HepG2 (cell line): ENCODE results near the gene NDOR1. TPM values are rescaled to one million over a fixed set of nuclear protein-coding genes. Genes with fewer than 3 reads are reported as not detected.
A peak's percentile ranks its signal among the peaks of the same experiment; 100 is the strongest.

Experiments
- ATAC-seq: fragments of 200-7000 bp; cut with Tn5 transposase; 3 replicates; pipeline ENCODE4 v1.9.1; 2020; ENCODE audit warnings: mild to moderate bottlenecking, moderate library complexity
- BruUV-seq: library from RNA; stranded (reverse); fragments of 400-500 nt; replicated peaks from 2 replicates; lab custom pipeline; 2021; lab: Mats Ljungman, UMichigan
- CTCF ChIA-PET: fragments of 300-600 bp; formaldehyde crosslinking; extraction: SDS; loops from one replicate; lab custom pipeline; 2021; ENCODE audit warnings: low total read pairs, inconsistent platforms, low intra/inter-chr PET ratio; lab: Yijun Ruan, JAX
- POLR2A ChIA-PET: fragments of 350-600 bp; sonication (Branson Sonifier 250); formaldehyde crosslinking; loops from one replicate; lab custom pipeline; 2020; ENCODE audit warnings: antibody characterized with exemption, inconsistent platforms; lab: Yijun Ruan, JAX
- DNase-seq: peaks from one replicate; pipeline ENCODE4 v3.0.0-alpha.2; 2015; ENCODE audit warnings: low spot score
- FAIRE-seq: peaks from 3 replicates; lab custom pipeline; 2011; peaks lifted over from hg19 to GRCh38; lab: Jason Lieb, UNC
- H2AFZ ChIP-seq: one replicate; pipeline ENCODE4 v1.6.1; 2011; ENCODE audit warnings: low read length, inconsistent platforms
- H3K27ac ChIP-seq: fragments of 300-600 bp; 3 replicates; pipeline ENCODE4 v1.8.0; 2011; ENCODE audit warnings: mixed run types, mild to moderate bottlenecking, mixed read lengths, low read length, inconsistent platforms; ENCODE audit not compliant: insufficient read depth; ENCODE audit errors: extremely low read length
- H3K27me3 ChIP-seq, 2 experiments: fragments of 200-600 bp in 1 of 2; 2 replicates in 1 of 2; 3 replicates in 1 of 2; pipeline versions ENCODE4 v1.6.0 to v1.8.0; 2011; ENCODE audit warnings: low read length in 2 of 2, mild to moderate bottlenecking in 2 of 2, moderate library complexity in 2 of 2, inconsistent platforms in 1 of 2; ENCODE audit not compliant: insufficient read depth in 2 of 2, control insufficient read depth in 1 of 2
- H3K36me3 ChIP-seq, 2 experiments: fragments of 200-600 bp in 1 of 2; replicated peaks in 1 of 2; 2 replicates in 1 of 2; 3 replicates in 1 of 2; pipeline versions ENCODE4 v1.5.1 to v1.8.0; 2011; ENCODE audit warnings: low read length in 2 of 2, inconsistent platforms in 1 of 2; ENCODE audit not compliant: insufficient read depth in 2 of 2, control insufficient read depth in 1 of 2
- H3K4me1 ChIP-seq: 2 replicates; pipeline ENCODE4 v1.5.1; 2012; ENCODE audit warnings: low read length, inconsistent platforms; ENCODE audit not compliant: insufficient read depth
- H3K4me2 ChIP-seq: 2 replicates; pipeline ENCODE4 v1.6.0; 2011; ENCODE audit warnings: low read depth, low read length, inconsistent platforms
- H3K4me3 ChIP-seq, 3 experiments: fragments of 200-600 bp in 1 of 3; sonication (generic), shearing (Covaris generic) in 1 of 3; replicated peaks in 1 of 3; 2 replicates each; pipeline ENCODE4 v1.5.1; 2011 to 2016; ENCODE audit warnings: low read length in 3 of 3, inconsistent platforms in 2 of 3, low read depth in 2 of 3, mild to moderate bottlenecking in 2 of 3, control low read depth in 1 of 3, mixed read lengths in 1 of 3; ENCODE audit not compliant: insufficient read depth in 1 of 3
- H3K79me2 ChIP-seq: one replicate; pipeline ENCODE4 v1.6.1; 2011; ENCODE audit warnings: low read length, inconsistent platforms; ENCODE audit not compliant: insufficient read depth
- H3K9ac ChIP-seq: 2 replicates; pipeline ENCODE4 v1.6.0; 2011; ENCODE audit warnings: mild to moderate bottlenecking, low read depth, low read length, inconsistent platforms; ENCODE audit not compliant: insufficient read depth
- H3K9me3 ChIP-seq: 2 replicates; pipeline ENCODE4 v1.5.1; 2012; ENCODE audit warnings: mild to moderate bottlenecking, low read length
- H4K20me1 ChIP-seq: 2 replicates; pipeline ENCODE4 v1.6.0; 2011; ENCODE audit warnings: inconsistent platforms, mild to moderate bottlenecking, low read length, moderate library complexity; ENCODE audit not compliant: insufficient read depth
- AKNA ChIP-seq: sonication (generic); formaldehyde crosslinking; IDR thresholded peaks from 2 replicates; pipeline ENCODE4 v1.4.0; 2020; ENCODE audit warnings: missing genetic modification reagents, borderline replicate concordance
- EED ChIP-seq: sonication (generic); formaldehyde crosslinking; IDR thresholded peaks from 2 replicates; pipeline ENCODE4 v1.5.0; 2020; ENCODE audit warnings: mild to moderate bottlenecking, missing genetic modification reagents
- MTF2 ChIP-seq: sonication (generic); formaldehyde crosslinking; IDR thresholded peaks from 2 replicates; pipeline ENCODE4 v1.5.0; 2020; ENCODE audit warnings: missing genetic modification reagents, borderline replicate concordance
- PHF21A ChIP-seq: sonication (generic); formaldehyde crosslinking; IDR thresholded peaks from 2 replicates; pipeline ENCODE4 v1.5.0; 2020; ENCODE audit warnings: mild to moderate bottlenecking, missing genetic modification reagents
- POLR2AphosphoS2 ChIP-seq: IDR thresholded peaks from 2 replicates; pipeline ENCODE4 v1.6.1; 2011; ENCODE audit warnings: low read depth, low read length, improper control_type of control experiment
- SNAPC2 ChIP-seq: sonication (generic); formaldehyde crosslinking; IDR thresholded peaks from 2 replicates; pipeline ENCODE4 v1.8.1; 2022; ENCODE audit warnings: mild to moderate bottlenecking, missing genetic modification reagents
- ZNF207 ChIP-seq: fragments of 450-650 bp; IDR thresholded peaks from 2 replicates; pipeline ENCODE4 v1.6.1; 2016; ENCODE audit warnings: antibody characterized with exemption, borderline replicate concordance
- WGBS: methylation state at CpG from one replicate; pipeline ENCODE4 v1.1.6; 2017; ENCODE audit warnings: low lambda C conversion rate; 5-methylcytosine and 5-hydroxymethylcytosine counted together
- in situ Hi-C: cut with HindIII; loops from 2 replicates; pipeline ENCODE4 v1.10.0; 2017; ENCODE audit warnings: low pct_unique_long_range_greater_than_20kb; ENCODE audit not compliant: extremely low pct_ligation_motif_present
- intact Hi-C: fragments of 100-400 bp; cut with micrococcal nuclease; formaldehyde crosslinking; loops from one replicate; pipeline ENCODE4 v1.10.0; 2022; ENCODE audit not compliant: unreplicated experiment
- polyA plus RNA-seq, 8 experiments: library from polyadenylated mRNA; depleted of rRNA in 3 of 8; stranded (reverse) in 7 of 8; unstranded in 1 of 8; fragments of >200 nt; fragmentation: Illumina TruSeq in 4 of 8; extraction: Trizol in 4 of 8; gene quantifications; 2 replicates each; pipeline versions ENCODE4 v1.2.1 to v1.2.3, GENCODE V29; 2011 to 2016; ENCODE audit warnings: low read depth in 4 of 8, missing spikeins in 1 of 8, mixed read lengths in 1 of 8; ENCODE audit not compliant: insufficient read depth in 1 of 8
- total RNA-seq, 5 experiments: library from RNA; depleted of rRNA; stranded (reverse); fragments of >200 nt; fragmentation: Illumina TruSeq; extraction: Trizol; gene quantifications; 2 replicates each; pipeline ENCODE4 v1.2.3, GENCODE V29; 2016; ENCODE audit warnings: low read depth in 1 of 5
- TF ChIP-seq, protein P1 (sequence below): sonication (generic); IDR thresholded peaks from 2 replicates; pipeline ENCODE4 v1.6.1; 2016; ENCODE audit warnings: low read depth, borderline replicate concordance

Gene NDOR1
- total and polyA plus RNA-seq, 2 of the 13 experiments (the other 11 are each of a cell fraction or from before 2014, with no cell fraction given) = 3.6 to 8.7 TPM

- intact Hi-C loops = no loop called here
- CTCF ChIA-PET = no interaction called here
- no peak for FAIRE-seq
- no peak for ATAC-seq
- no TSS peak for BruUV-seq
- no peak for DNase-seq
- Histone ChIP-seq H3K79me2 (no peaks in the 10 kb centered on the region), H3K36me3 (no peaks in the 10 kb centered on the region), H3K4me1 (no peaks in the 10 kb centered on the region), H3K4me3 (no peak overlapping the region), H4K20me1 (no peaks in the 10 kb centered on the region), H3K27me3 (peaks cover 15 to 86% of the 10 kb centered on the region in 2 experiments; a peak in 4 of 5 replicates), H3K9ac (no peak overlapping the region), H3K4me2 (no peak overlapping the region), H3K9me3 (no peaks in the 10 kb centered on the region), H3K27ac (no peak overlapping the region), H2AFZ (no peak overlapping the region)
- POLR2A ChIA-PET = interaction anchor here (0.6 kb wide), 1 partner anchor 9 kb away, joined by 3 read pairs; the partner anchor contains the start of gene LRRC26
- TF ChIP-seq SNAPC2 (CRISPR knock-in tag) (no peak), MTF2 (0 out of 2 replicates have a peak, but pooled peaks have one; percentile 25)
- 30% methylated on average over 35 of the region's 56 CpGs for WGBS
- in situ Hi-C loops = no loop called here
These were observed 44.6 kb upstream of the NDOR1 start for GRCh38 chr9:137160716-137161557.

- Histone ChIP-seq H3K79me2 (no peaks in the 10 kb centered on the region), H3K9ac (no peak overlapping the region), H3K36me3 (no peaks in the 10 kb centered on the region), H3K9me3 (no peaks in the 10 kb centered on the region), H3K4me3 (peak overlapping the region in 2 of 3 experiments; percentile 13 to 62; a peak in 3 of 6 replicates), H3K4me1 (no peaks in the 10 kb centered on the region), H3K4me2 (peak overlapping the region; percentile 63; the same call in 1 of the 2 replicates), H2AFZ (no peak overlapping the region), H3K27ac (no peak overlapping the region), H3K27me3 (peaks cover 20 to 88% of the 10 kb centered on the region in 2 experiments; a peak in 4 of 5 replicates), H4K20me1 (no peaks in the 10 kb centered on the region)
- DNase-seq = no peak
- no peak for FAIRE-seq
- intact Hi-C loops (no loop called here), in situ Hi-C loops (no loop called here)
- peak; percentile 12 for ATAC-seq
- ChIA-PET CTCF (interaction anchor here (1.1 kb wide), 1 partner anchor 74 kb away, joined by 3 read pairs; no protein-coding TSS in a partner anchor), POLR2A (interaction anchor here (0.6 to 1.3 kb wide), 5 partner anchors 8 to 62 kb away, joined by 3 to 5 read pairs (median 3); partner anchors contain the start of genes LRRC26 and TPRN)
- BruUV-seq = no TSS peak
- WGBS = 11% methylated on average over 7 of the region's 71 CpGs
- TF ChIP-seq AKNA (no peak), ZNF207 (no peak), EED (CRISPR knock-in tag) (no peak), POLR2AphosphoS2 (no peak), MTF2 (0 out of 2 replicates have a peak, but pooled peaks have one; percentile 30), PHF21A (CRISPR knock-in tag) (no peak)
- TF ChIP-seq, protein P1, sequence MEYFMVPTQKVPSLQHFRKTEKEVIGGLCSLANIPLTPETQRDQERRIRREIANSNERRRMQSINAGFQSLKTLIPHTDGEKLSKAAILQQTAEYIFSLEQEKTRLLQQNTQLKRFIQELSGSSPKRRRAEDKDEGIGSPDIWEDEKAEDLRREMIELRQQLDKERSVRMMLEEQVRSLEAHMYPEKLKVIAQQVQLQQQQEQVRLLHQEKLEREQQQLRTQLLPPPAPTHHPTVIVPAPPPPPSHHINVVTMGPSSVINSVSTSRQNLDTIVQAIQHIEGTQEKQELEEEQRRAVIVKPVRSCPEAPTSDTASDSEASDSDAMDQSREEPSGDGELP = no peak
These were observed 43.7 kb upstream of the NDOR1 start for GRCh38 chr9:137161558-137162486.
